ENCODE results near the gene ZNF814. TPM values are rescaled to one million over a fixed set of nuclear protein-coding genes. Genes with fewer than 3 reads are reported as not detected.
A peak's percentile ranks its signal among the peaks of the same experiment; 100 is the strongest.
"Not testable (repeated sequence)": the region's sequence is repeated elsewhere in the genome, so short reads cannot be mapped to it uniquely, and the experiment has no call there.

ZNF814 gene
- total RNA-seq, 1 donor from 2014 or later: 1.8 TPM

DNA sequence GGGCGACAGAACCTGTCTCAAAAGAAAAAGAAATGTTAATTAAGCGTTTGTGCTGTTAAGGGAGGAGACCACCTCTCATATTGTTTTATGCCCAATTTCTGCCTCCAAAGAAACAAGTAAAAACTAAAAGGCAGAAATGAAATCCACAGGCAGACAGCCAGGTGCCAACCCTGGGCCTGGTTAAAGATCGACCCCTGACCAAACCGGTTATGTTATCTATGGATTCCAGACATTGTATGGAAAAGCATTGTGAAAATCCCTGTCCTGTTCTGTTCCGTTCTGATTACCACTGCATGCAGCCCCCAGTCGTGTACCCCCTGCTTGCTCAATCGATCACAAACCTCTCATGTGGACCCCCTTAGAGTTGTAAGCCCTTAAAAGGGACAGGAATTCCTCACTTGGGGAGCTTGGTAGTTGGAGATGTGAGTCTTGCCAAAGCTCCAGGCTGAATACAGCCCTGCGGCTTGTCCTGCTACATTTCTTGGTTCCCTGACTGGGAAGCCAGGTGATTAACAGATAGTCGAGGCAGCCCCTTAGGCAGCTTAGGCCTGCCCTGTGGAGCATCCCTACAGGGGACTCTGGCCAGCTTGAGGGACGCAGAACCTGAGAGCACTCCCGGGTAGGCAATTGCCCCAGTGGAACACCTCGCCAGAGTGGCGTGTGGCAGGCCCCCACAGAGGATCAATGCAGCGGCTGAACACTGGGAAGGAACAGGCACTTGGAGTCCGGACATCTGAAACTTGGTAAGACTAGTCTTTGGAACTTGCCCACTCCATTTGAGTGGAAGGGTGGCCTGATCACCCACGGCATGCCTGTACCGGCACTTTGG lies 73.4 kb downstream of the ZNF814 start:
- H3K4me1 ChIP-seq: peaks cover 2 to 13% of the 10 kb centered on the region in 2 donors
- H3K4me3 ChIP-seq: peak overlapping the region; percentile 85 to 87
- no peak for TF ChIP-seq CTCF (IDR thresholded peaks at IDR 0.05)
- H3K27ac ChIP-seq: peak overlapping the region; percentile 71 to 75
- intact Hi-C loops (cut with DNase I): loop anchor here (2.0 kb wide), 2 partner anchors 101 to 237 kb away; partner anchors contain the start of genes ZNF416 and ZNF417
- H3K36me3 ChIP-seq: peaks cover 2 to 4% of the 10 kb centered on the region in 2 donors
- H3K27me3 ChIP-seq: no peaks in the 10 kb centered on the region
- no peaks in the 10 kb centered on the region for H3K9me3 ChIP-seq
- DNase-seq (ENCODE audit: low spot score in 2 of 2): no peak

GRCh38 chr19:57814505-57815246 lies 74.2 kb downstream of the ZNF814 start, which contains the start of gene ZNF552:
Gene ZNF552 (minus strand): TSS chr19:57814913. CDS start chr19:57814743, 170 bp downstream.
- no peak for TF ChIP-seq CTCF (IDR thresholded peaks at IDR 0.05)
- peaks cover 2 to 8% of the 10 kb centered on the region in 2 donors for H3K4me1 ChIP-seq
- peaks cover 4 to 11% of the 10 kb centered on the region in 2 donors for H3K36me3 ChIP-seq
- no peaks in the 10 kb centered on the region for H3K9me3 ChIP-seq
- peak within 1 kb of the TSS; percentile 71 to 75 for H3K27ac ChIP-seq
- DNase-seq (ENCODE audit: low spot score in 2 of 2): peak; percentile 70 to 93
- intact Hi-C loops (cut with DNase I): loop anchor here (2.0 to 5.0 kb wide), 4 partner anchors 67 to 1217 kb away; partner anchors contain the start of genes ZNF416, ZNF417, ZNF71 and ZNF776
- peak within 1 kb of the TSS; percentile 85 to 87 for H3K4me3 ChIP-seq
- H3K27me3 ChIP-seq: no peaks in the 10 kb centered on the region

- no peaks in the 10 kb centered on the region for H3K9me3 ChIP-seq
- H3K36me3 ChIP-seq: peaks cover 10 to 18% of the 10 kb centered on the region in 2 donors
- no peak for TF ChIP-seq CTCF (IDR thresholded peaks at IDR 0.05)
- intact Hi-C loops (cut with DNase I): loop anchor here (2.0 to 5.0 kb wide), 4 partner anchors 67 to 1217 kb away; partner anchors contain the start of genes ZNF416, ZNF417, ZNF71 and ZNF776
- peak overlapping the region; percentile 85 to 87 for H3K4me3 ChIP-seq
- no peak for DNase-seq (ENCODE audit: low spot score in 2 of 2)
- H3K27me3 ChIP-seq: no peaks in the 10 kb centered on the region
- H3K27ac ChIP-seq: peak overlapping the region; percentile 71 to 75
- H3K4me1 ChIP-seq: peaks cover 2 to 8% of the 10 kb centered on the region in 2 donors
These were observed 74.8 kb downstream of the ZNF814 start for GRCh38 chr19:57813919-57814504.

GRCh38 chr19:57812975-57813820 lies 75.6 kb downstream of the ZNF814 start:
- H3K36me3 ChIP-seq: peaks cover 10 to 23% of the 10 kb centered on the region in 2 donors
- not testable (repeated sequence) for H3K27me3 ChIP-seq; DNase-seq (ENCODE audit: low spot score in 2 of 2); H3K4me1 ChIP-seq; H3K9me3 ChIP-seq; H3K27ac ChIP-seq
- H3K4me3 ChIP-seq: peak overlapping the region in 1 of 2 donors; percentile 85
- intact Hi-C loops (cut with DNase I): loop anchor here (5.0 kb wide), 2 partner anchors 66 to 1216 kb away; partner anchors contain the start of genes ZNF71 and ZNF776

- Histone ChIP-seq H3K27ac (no peak overlapping the region), H3K4me3 (no peak overlapping the region), H3K4me1 (peaks cover 2 to 8% of the 10 kb centered on the region in 2 donors), H3K27me3 (no peaks in the 10 kb centered on the region), H3K36me3 (peaks cover 12 to 31% of the 10 kb centered on the region in 2 donors), H3K9me3 (no peaks in the 10 kb centered on the region)
- no peak for TF ChIP-seq CTCF (IDR thresholded peaks at IDR 0.05)
- no peak for DNase-seq (ENCODE audit: low spot score in 2 of 2)
- intact Hi-C loops (cut with DNase I): loop anchor here (5.0 kb wide), 2 partner anchors 65 to 1215 kb away; partner anchors contain the start of genes ZNF71 and ZNF776
These were observed 76.6 kb downstream of the ZNF814 start for GRCh38 chr19:57812226-57812625.

GRCh38 chr19:57810410-57811295 lies 78.2 kb downstream of the ZNF814 start:
- not testable (repeated sequence) for H3K27me3 ChIP-seq; H3K27ac ChIP-seq; H3K4me3 ChIP-seq; H3K9me3 ChIP-seq; H3K4me1 ChIP-seq; DNase-seq (ENCODE audit: low spot score in 2 of 2)
- peaks cover 12 to 31% of the 10 kb centered on the region in 2 donors for H3K36me3 ChIP-seq
- intact Hi-C loops (cut with DNase I): loop anchor here (5.0 kb wide), 2 partner anchors 63 to 1213 kb away; partner anchors contain the start of genes ZNF71 and ZNF776
